ENCODE results near the gene C5. TPM values are rescaled to one million over a fixed set of nuclear protein-coding genes. Genes with fewer than 3 reads are reported as not detected.
"Not testable (repeated sequence)": the region's sequence is repeated elsewhere in the genome, so short reads cannot be mapped to it uniquely, and the experiment has no call there.

C5 gene
- total RNA-seq, 2 experiments from 2014 or later: 3.8 to 7.9 TPM

GRCh38 chr9:121034529-121034928, 15.5 kb downstream of the C5 start:
- intact Hi-C loops (cut with micrococcal nuclease; ENCODE audit: unreplicated experiment): no loop called here
- Histone ChIP-seq H3K4me1 (ENCODE audit: insufficient read depth, low read length, poor library complexity, severe bottlenecking) (no peaks in the 10 kb centered on the region), H3K4me3 (ENCODE audit: low read depth, low read length, poor library complexity, severe bottlenecking) (no peak overlapping the region), H3K4me2 (ENCODE audit: low read length) (no peak overlapping the region), H2AFZ (ENCODE audit: low read length) (no peak overlapping the region), H3K27ac (ENCODE audit: low read depth, low read length, poor library complexity, severe bottlenecking) (no peak overlapping the region), H3K36me3 (ENCODE audit: insufficient read depth, low read length) (no peaks in the 10 kb centered on the region; the same call in 1 of the 2 replicates), H3K9me3 (ENCODE audit: low read length) (no peaks in the 10 kb centered on the region), H4K20me1 (ENCODE audit: insufficient read depth, low read length) (no peaks in the 10 kb centered on the region), H3K9me2 (ENCODE audit: insufficient read depth, low read length) (no peaks in the 10 kb centered on the region), H3K79me2 (ENCODE audit: insufficient read depth, low read depth, low read length) (no peaks in the 10 kb centered on the region)
- no TSS peak for BruUV-seq (replicated peaks)
- DNase-seq (ENCODE audit: low spot score): peak; percentile 11
- TF ChIP-seq EZH2phosphoT487 (IDR thresholded peaks at IDR 0.05; ENCODE audit: borderline replicate concordance, low read depth, low read length): no peak
- peak; percentile 66 for TF ChIP-seq CTCF (conservative IDR thresholded peaks at IDR 0.05; ENCODE audit: low read length)
- CTCF ChIA-PET (ENCODE audit: unreplicated experiment): no interaction called here
- POLR2A ChIA-PET: interaction anchor here (0.7 to 1.9 kb wide), 4 partner anchors 13 to 184 kb away, joined by 3 to 4 read pairs (median 4); partner anchors contain the start of gene C5

- no peaks in the 10 kb centered on the region for H3K36me3 ChIP-seq (ENCODE audit: insufficient read depth, low read length)
- no peak overlapping the region for H2AFZ ChIP-seq (ENCODE audit: low read length)
- intact Hi-C loops (cut with micrococcal nuclease; ENCODE audit: unreplicated experiment): no loop called here
- no peaks in the 10 kb centered on the region for H4K20me1 ChIP-seq (ENCODE audit: insufficient read depth, low read length)
- no peaks in the 10 kb centered on the region for H3K4me1 ChIP-seq (ENCODE audit: insufficient read depth, low read length, poor library complexity, severe bottlenecking)
- POLR2A ChIA-PET: interaction anchor here (0.6 to 1.0 kb wide), 2 partner anchors 25 to 324 kb away, joined by 3 to 4 read pairs; no protein-coding TSS in a partner anchor
- H3K4me3 ChIP-seq (ENCODE audit: low read depth, low read length, poor library complexity, severe bottlenecking): no peak overlapping the region
- no TSS peak for BruUV-seq (replicated peaks)
- no peak overlapping the region for H3K4me2 ChIP-seq (ENCODE audit: low read length)
- H3K9me2 ChIP-seq (ENCODE audit: insufficient read depth, low read length): no peaks in the 10 kb centered on the region
- no peak for TF ChIP-seq EZH2phosphoT487 (IDR thresholded peaks at IDR 0.05; ENCODE audit: borderline replicate concordance, low read depth, low read length)
- TF ChIP-seq CTCF (conservative IDR thresholded peaks at IDR 0.05; ENCODE audit: low read length): no peak
- H3K79me2 ChIP-seq (ENCODE audit: insufficient read depth, low read depth, low read length): no peaks in the 10 kb centered on the region
- no peaks in the 10 kb centered on the region for H3K9me3 ChIP-seq (ENCODE audit: low read length)
- no peak overlapping the region for H3K27ac ChIP-seq (ENCODE audit: low read depth, low read length, poor library complexity, severe bottlenecking)
- CTCF ChIA-PET (ENCODE audit: unreplicated experiment): no interaction called here
- DNase-seq (ENCODE audit: low spot score): no peak
Measured at GRCh38 chr9:121029469-121029868, 20.6 kb downstream of the C5 start.

- CTCF ChIA-PET (ENCODE audit: unreplicated experiment); intact Hi-C loops (cut with micrococcal nuclease; ENCODE audit: unreplicated experiment): not testable (repeated sequence)
Measured at GRCh38 chr9:121028285-121028684, 21.8 kb downstream of the C5 start.

More at GRCh38 chr9:121028285-121028684, 21.8 kb downstream of the C5 start:
- H3K4me3 ChIP-seq (ENCODE audit: low read depth, low read length, poor library complexity, severe bottlenecking); H3K36me3 ChIP-seq (ENCODE audit: insufficient read depth, low read length); H3K27ac ChIP-seq (ENCODE audit: low read depth, low read length, poor library complexity, severe bottlenecking); H3K9me3 ChIP-seq (ENCODE audit: low read length); H3K9me2 ChIP-seq (ENCODE audit: insufficient read depth, low read length); H3K4me2 ChIP-seq (ENCODE audit: low read length); H3K4me1 ChIP-seq (ENCODE audit: insufficient read depth, low read length, poor library complexity, severe bottlenecking); H3K79me2 ChIP-seq (ENCODE audit: insufficient read depth, low read depth, low read length); DNase-seq (ENCODE audit: low spot score); H2AFZ ChIP-seq (ENCODE audit: low read length); H4K20me1 ChIP-seq (ENCODE audit: insufficient read depth, low read length); BruUV-seq (replicated peaks): not testable (repeated sequence)
- POLR2A ChIA-PET: interaction anchor here (1.0 kb wide), 1 partner anchor 23 kb away, joined by 4 read pairs; no protein-coding TSS in a partner anchor
